ENCODE results near the gene IP6K2. TPM values are rescaled to one million over a fixed set of nuclear protein-coding genes. Genes with fewer than 3 reads are reported as not detected.

IP6K2 gene
- total RNA-seq, 1 experiment from 2014 or later = 102 TPM

Small RNA genes lying within 50 kb of the gene (microRNA-seq; reads per million reads assigned to microRNA genes)
- gene MIR4793 (ENCODE audit: unreplicated experiment) = not detected

Other genes starting within 250 kb of the IP6K2 start
- gene SHISA5, start 213.0 kb downstream of the IP6K2 start, total RNA-seq (2014; rRNA removed) = 159 and 164 TPM in 2 replicates
- 33.5 and 35.2 TPM in 2 replicates for gene PFKFB4, start 160.4 kb downstream of the IP6K2 start, total RNA-seq (2014; rRNA removed)
- gene UCN2, start 153.4 kb downstream of the IP6K2 start, total RNA-seq (2014; rRNA removed) = 0.81 and 0.91 TPM in 2 replicates
- 7.9 and 10.6 TPM in 2 replicates for gene COL7A1, start 121.9 kb downstream of the IP6K2 start, total RNA-seq (2014; rRNA removed)
- 575 and 622 TPM in 2 replicates for gene UQCRC1, start 107.6 kb downstream of the IP6K2 start, total RNA-seq (2014; rRNA removed)
- gene TMEM89, start 95.5 kb downstream of the IP6K2 start, total RNA-seq (2014; rRNA removed) = not detected in 2 replicates
- gene SLC26A6, start 81.8 kb downstream of the IP6K2 start, total RNA-seq (2014; rRNA removed) = 38.1 and 44.9 TPM in 2 replicates
- gene CELSR3, start 54.3 kb downstream of the IP6K2 start, total RNA-seq (2014; rRNA removed) = 0.92 and 1.1 TPM in 2 replicates
- 56.3 and 66.8 TPM in 2 replicates for gene NCKIPSD, start 31.3 kb downstream of the IP6K2 start, total RNA-seq (2014; rRNA removed)
- gene PRKAR2A, start 130.7 kb upstream of the IP6K2 start, total RNA-seq (2014; rRNA removed) = 68.1 and 117 TPM in 2 replicates
- 17.7 and 19.0 TPM in 2 replicates for gene SLC25A20, start 181.7 kb upstream of the IP6K2 start, total RNA-seq (2014; rRNA removed)
- 136 and 156 TPM in 2 replicates for gene ARIH2, start 201.6 kb upstream of the IP6K2 start, total RNA-seq (2014; rRNA removed)